ENCODE measurements around the gene ENPP3.

DNA sequence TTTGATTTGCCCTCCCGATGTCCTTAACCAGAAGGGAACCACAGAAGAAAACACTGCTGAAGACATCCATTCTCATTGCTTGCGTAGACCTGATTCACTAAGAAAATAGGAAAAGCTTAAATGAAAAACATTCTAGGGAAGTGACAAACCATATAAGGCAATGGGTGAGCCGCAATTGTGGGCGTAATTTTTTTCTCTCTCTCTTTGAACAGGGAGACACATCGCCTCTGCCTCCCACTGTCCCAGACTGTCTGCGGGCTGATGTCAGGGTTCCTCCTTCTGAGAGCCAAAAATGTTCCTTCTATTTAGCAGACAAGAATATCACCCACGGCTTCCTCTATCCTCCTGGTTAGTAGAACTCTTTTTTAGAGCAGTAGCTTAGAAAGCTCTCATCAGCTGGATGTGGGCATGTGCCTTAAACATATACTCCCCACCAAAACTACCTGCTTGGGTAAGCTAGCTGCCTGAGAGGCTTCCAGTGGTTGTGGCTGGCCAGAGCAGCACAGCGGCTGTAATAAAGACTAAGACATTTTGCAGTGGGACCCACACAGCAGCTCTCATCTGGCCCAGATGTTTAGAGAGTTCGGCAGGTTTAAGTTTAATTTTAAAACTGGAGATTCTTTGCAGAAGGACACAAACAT is 96.4 kb downstream of the ENPP3 start:
- TF ChIP-seq TAF1 (IDR thresholded peaks at IDR 0.05; ENCODE audit: borderline replicate concordance, low read depth, low read length), result no peak
- TF ChIP-seq CTCF (IDR thresholded peaks at IDR 0.05), result no peak
- TF ChIP-seq, protein P1, sequence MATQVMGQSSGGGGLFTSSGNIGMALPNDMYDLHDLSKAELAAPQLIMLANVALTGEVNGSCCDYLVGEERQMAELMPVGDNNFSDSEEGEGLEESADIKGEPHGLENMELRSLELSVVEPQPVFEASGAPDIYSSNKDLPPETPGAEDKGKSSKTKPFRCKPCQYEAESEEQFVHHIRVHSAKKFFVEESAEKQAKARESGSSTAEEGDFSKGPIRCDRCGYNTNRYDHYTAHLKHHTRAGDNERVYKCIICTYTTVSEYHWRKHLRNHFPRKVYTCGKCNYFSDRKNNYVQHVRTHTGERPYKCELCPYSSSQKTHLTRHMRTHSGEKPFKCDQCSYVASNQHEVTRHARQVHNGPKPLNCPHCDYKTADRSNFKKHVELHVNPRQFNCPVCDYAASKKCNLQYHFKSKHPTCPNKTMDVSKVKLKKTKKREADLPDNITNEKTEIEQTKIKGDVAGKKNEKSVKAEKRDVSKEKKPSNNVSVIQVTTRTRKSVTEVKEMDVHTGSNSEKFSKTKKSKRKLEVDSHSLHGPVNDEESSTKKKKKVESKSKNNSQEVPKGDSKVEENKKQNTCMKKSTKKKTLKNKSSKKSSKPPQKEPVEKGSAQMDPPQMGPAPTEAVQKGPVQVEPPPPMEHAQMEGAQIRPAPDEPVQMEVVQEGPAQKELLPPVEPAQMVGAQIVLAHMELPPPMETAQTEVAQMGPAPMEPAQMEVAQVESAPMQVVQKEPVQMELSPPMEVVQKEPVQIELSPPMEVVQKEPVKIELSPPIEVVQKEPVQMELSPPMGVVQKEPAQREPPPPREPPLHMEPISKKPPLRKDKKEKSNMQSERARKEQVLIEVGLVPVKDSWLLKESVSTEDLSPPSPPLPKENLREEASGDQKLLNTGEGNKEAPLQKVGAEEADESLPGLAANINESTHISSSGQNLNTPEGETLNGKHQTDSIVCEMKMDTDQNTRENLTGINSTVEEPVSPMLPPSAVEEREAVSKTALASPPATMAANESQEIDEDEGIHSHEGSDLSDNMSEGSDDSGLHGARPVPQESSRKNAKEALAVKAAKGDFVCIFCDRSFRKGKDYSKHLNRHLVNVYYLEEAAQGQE (IDR thresholded peaks at IDR 0.05; ENCODE audit: low read depth, low read length), result no peak
- no peak for TF ChIP-seq NFIC (IDR thresholded peaks at IDR 0.05; ENCODE audit: borderline replicate concordance)
- TF ChIP-seq JUND (IDR thresholded peaks at IDR 0.05), result no peak
- no peak for TF ChIP-seq RFX5 (IDR thresholded peaks at IDR 0.05; ENCODE audit: low read length)
- no peak for TF ChIP-seq POLR2AphosphoS5 (IDR thresholded peaks at IDR 0.05; ENCODE audit: low read depth, low read length)
